Stomach (tissue), 4 donors: Measurements from ENCODE around the gene PSKH1.

Experiments used
- CTCF ChIP-seq, 7 experiments: fragments of 450-650 bp in 4 of 7; fragments of 200-600 bp in 3 of 7; sonication (generic) in 3 of 7; IDR thresholded peaks; one replicate each; pipeline ENCODE4 v1.5.1; 2016 to 2019; ENCODE audit warnings: antibody characterized with exemption in 7 of 7, control low read depth in 2 of 7, mild to moderate bottlenecking in 1 of 7
- POLR2AphosphoS5 ChIP-seq, 3 donors: sonication (generic); formaldehyde crosslinking; IDR thresholded peaks; one replicate each; pipeline ENCODE4 v1.6.1; 2016; ENCODE audit warnings: antibody characterized with exemption in 3 of 3

GRCh38 chr16:67902831-67903230 is 9.8 kb downstream of the PSKH1 start:
- TF ChIP-seq CTCF (IDR thresholded peaks at IDR 0.05), result no peak
- no peak for TF ChIP-seq POLR2AphosphoS5 (IDR thresholded peaks at IDR 0.05)
